ENCODE results near the gene ZNF593OS. TPM values are rescaled to one million over a fixed set of nuclear protein-coding genes. Genes with fewer than 3 reads are reported as not detected.

Gene ZNF593OS
- total RNA-seq, 1 donor from 2014 or later: not detected

DNA sequence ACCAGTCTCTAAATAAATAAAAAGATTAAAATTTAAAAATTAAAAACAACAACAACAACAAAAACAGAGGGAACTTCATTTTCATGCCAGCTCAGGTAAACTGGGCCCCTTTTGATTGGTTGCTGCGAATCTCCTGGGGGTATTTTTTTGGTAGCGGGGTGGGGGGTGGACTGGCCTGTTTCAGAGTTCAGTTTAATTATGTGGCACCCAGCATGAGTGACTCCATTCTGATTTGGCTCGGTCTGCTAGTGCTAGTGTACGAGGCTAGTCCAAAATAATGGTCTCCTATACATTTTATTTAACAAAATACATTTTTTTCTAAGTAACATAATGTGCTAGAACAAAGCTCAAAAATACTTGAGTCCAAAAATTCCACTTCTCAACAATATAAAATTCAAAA, 41.9 kb downstream of the ZNF593OS start:
- no peak for FAIRE-seq
- no peak for DNase-seq (ENCODE audit: low spot score in 2 of 2)

- FAIRE-seq: no peak
Observed at GRCh38 chr1:26127235-26128163, 44.1 kb downstream of the ZNF593OS start.

GRCh38 chr1:26126321-26127084, 45.1 kb downstream of the ZNF593OS start:
- FAIRE-seq: no peak

More at GRCh38 chr1:26127235-26128163, 44.1 kb downstream of the ZNF593OS start:
- no peak for DNase-seq (ENCODE audit: low spot score in 2 of 2)

DNA sequence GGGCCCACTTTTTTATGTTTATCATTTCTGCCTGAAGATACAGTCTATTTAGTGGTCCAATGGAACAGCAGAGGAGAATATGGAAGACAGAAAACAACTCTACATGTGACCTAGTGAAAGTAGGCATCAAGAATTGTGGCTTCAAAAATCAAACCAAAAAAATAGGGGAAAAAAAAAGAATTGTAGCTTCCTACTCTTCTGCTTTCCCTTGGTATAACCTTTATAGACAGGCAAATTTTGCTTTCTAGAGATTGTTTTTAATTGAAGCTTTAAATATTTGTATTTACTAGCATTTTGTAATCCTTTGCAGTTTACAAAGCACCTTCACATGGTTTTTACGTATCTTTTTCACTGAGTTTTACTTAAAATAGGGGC, 45.7 kb downstream of the ZNF593OS start:
- FAIRE-seq (no peak), DNase-seq (ENCODE audit: low spot score in 2 of 2) (no peak)

More at GRCh38 chr1:26126321-26127084, 45.1 kb downstream of the ZNF593OS start:
- no peak for DNase-seq (ENCODE audit: low spot score in 2 of 2)

GRCh38 chr1:26125382-26125781, 46.2 kb downstream of the ZNF593OS start:
- FAIRE-seq (peak; percentile 57), DNase-seq (ENCODE audit: low spot score in 2 of 2) (no peak)

DNA sequence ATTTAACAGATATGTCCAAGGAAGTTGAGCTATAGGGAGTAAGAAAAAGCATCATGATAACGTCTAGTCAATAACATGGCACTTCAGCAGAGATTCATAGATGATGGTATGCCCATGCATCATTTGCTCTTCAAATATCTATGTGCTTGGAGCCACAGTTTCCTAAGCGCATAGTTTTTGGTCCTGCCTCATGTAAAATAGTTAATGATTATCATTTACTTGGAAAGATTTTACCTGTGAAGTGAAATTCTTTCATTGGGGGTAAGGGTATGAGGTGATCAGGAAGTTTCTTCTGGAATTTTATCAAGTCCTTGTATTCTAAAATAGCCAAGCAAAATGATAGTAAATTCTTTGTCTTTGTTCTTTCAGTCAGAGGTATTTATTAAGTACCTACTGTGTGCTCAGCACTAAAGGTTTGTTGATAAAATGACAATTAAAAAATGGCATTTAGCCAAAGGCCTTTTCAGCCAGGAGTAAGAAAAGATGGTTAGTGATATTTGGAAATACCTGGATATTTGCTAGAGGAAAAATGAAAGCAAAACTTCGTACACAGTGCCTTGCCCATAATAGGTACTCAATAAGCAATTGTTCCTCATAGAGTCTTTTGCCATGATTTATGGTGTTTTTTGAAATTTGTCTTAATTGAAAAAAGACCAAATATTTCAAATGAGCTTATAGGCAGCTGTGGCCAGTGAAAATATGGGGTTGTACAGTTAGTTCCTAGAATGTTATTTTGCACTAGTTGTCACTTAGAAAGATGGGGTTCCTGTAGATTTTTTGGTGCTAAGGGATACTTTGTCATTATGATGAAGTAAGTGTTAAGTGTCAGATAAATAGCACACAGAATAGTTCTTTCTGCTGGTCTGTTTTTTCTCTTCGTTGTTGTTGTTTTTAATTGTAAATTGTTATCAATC, 47.0 kb downstream of the ZNF593OS start:
- FAIRE-seq: no peak
- DNase-seq (ENCODE audit: low spot score in 2 of 2): no peak

GRCh38 chr1:26122988-26123973, 48.4 kb downstream of the ZNF593OS start:
- DNase-seq (ENCODE audit: low spot score in 2 of 2) (no peak), FAIRE-seq (no peak)

DNA sequence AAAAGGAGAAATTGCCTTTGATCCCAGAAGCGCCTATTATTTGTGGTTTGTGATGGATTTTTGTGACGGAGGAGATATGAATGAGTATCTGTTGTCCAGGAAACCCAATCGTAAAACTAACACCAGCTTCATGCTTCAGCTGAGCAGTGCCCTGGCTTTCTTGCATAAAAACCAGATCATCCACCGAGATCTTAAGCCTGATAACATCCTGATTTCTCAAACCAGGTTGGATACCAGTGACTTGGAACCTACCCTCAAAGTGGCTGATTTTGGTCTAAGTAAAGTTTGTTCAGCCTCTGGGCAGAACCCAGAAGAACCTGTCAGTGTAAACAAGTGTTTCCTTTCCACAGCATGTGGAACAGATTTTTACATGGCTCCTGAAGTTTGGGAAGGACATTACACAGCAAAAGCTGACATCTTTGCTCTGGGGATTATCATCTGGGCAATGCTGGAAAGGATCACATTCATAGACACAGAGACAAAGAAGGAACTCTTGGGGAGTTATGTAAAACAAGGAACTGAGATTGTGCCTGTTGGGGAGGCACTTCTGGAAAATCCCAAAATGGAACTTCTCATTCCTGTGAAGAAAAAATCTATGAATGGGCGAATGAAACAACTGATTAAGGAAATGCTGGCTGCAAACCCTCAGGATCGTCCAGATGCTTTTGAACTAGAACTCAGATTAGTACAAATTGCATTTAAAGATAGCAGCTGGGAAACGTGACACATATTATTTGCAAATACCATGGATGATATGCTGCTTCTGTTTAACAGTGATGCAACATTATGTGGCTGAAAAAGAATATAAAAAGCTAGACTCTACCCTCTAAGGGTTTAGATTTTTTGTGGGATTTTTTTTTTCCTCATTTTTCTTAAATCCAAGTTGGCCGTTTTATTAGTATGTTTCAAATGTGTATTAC, 49.5 kb downstream of the ZNF593OS start:
- FAIRE-seq (no peak), DNase-seq (ENCODE audit: low spot score in 2 of 2) (no peak)

- DNase-seq (ENCODE audit: low spot score in 2 of 2) (no peak), FAIRE-seq (no peak)
Observed at GRCh38 chr1:26119892-26120608, 51.6 kb downstream of the ZNF593OS start.

Other genes with a start within 250 kb of the ZNF593OS start
- 2.4 TPM for gene PAFAH2, start 173.8 kb downstream of the ZNF593OS start, total RNA-seq
- gene EXTL1, start 150.1 kb downstream of the ZNF593OS start, total RNA-seq: 1.2 TPM
- gene SLC30A2, start 125.7 kb downstream of the ZNF593OS start, total RNA-seq: not detected
- gene TRIM63, start 104.2 kb downstream of the ZNF593OS start, total RNA-seq: not detected
- 109 TPM for gene PDIK1L, start 60.0 kb downstream of the ZNF593OS start, total RNA-seq
- 0.82 TPM for gene FAM110D, start 12.8 kb downstream of the ZNF593OS start, total RNA-seq
- not detected for gene C1orf232, start 2.9 kb downstream of the ZNF593OS start, total RNA-seq
- gene ZNF593, start 1.9 kb downstream of the ZNF593OS start, total RNA-seq: 11.0 TPM
- 3.3 TPM for gene CNKSR1, start 5.7 kb upstream of the ZNF593OS start, total RNA-seq
- not detected for gene CATSPER4, start 18.8 kb upstream of the ZNF593OS start, total RNA-seq
- gene CEP85, start 62.4 kb upstream of the ZNF593OS start, total RNA-seq: 12.2 TPM
- gene SH3BGRL3, start 108.3 kb upstream of the ZNF593OS start, total RNA-seq: 11.8 TPM
- gene UBXN11, start 134.8 kb upstream of the ZNF593OS start, total RNA-seq: 4.1 TPM
- not detected for gene CD52, start 146.1 kb upstream of the ZNF593OS start, total RNA-seq
- 0.41 TPM for gene CRYBG2, start 182.3 kb upstream of the ZNF593OS start, total RNA-seq
- not detected for gene ZNF683, start 200.9 kb upstream of the ZNF593OS start, total RNA-seq
- not detected for gene LIN28A, start 239.0 kb upstream of the ZNF593OS start, total RNA-seq

Measured in frontal cortex (tissue), 4 donors.